Measurements from ENCODE around the gene FOXD3.

FOXD3 gene

GRCh38 chr1:63322114-63322943 lies at the start of gene FOXD3:
Gene FOXD3, plus strand, starts transcription at chr1:63322567. Its CDS starts 492 bp downstream, at chr1:63323059.
- DNase-seq (ENCODE audit: low read depth in 1 of 2, low spot score in 1 of 2) = no peak

DNA sequence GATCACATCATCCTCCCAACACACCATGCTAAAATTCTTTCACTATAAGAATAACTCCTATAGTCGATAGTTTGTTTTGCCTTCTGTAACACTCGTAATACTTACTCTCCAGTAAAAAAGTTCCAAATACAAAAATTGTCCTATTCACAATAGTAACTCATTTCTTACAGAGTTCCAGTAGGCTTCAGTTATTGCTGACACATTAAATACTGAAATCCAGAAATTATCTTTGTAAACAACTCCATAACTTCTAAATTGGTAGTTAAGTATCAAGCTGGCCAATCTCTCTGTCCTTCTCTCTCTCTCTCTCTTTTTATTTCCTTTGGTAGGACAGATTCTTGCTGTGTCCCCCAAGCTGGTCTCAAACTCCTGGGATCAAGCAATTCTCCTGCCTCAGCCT lies 49.6 kb upstream of the FOXD3 start:
- DNase-seq (ENCODE audit: low read depth in 1 of 2, low spot score in 1 of 2) = no peak

GRCh38 chr1:63274371-63274770 lies 48.0 kb upstream of the FOXD3 start:
- no peak for DNase-seq (ENCODE audit: low read depth in 1 of 2, low spot score in 1 of 2)

DNA sequence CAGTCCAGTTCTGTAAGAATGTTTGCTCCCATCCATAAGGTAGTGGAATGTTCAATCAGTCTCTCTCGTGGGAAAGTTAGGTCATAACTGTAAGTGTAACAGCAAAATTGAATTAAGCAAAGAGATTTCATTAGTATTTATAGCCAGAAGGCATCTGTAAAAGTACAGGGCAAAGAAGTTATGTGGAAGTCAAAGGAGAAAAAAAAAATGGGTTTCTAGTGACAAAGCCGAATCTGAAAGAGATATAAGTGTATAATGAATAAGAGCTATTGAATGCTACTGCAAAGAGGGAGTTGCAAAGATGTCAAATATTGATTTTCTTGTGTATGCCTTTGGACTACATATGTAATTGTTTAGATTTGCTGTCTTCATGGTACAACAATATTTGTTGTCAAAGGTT lies 47.4 kb upstream of the FOXD3 start:
- no peak for DNase-seq (ENCODE audit: low read depth in 1 of 2, low spot score in 1 of 2)

GRCh38 chr1:63276624-63277023 lies 45.7 kb upstream of the FOXD3 start:
- DNase-seq (ENCODE audit: low read depth in 1 of 2, low spot score in 1 of 2) = no peak

GRCh38 chr1:63277195-63278192 lies 44.9 kb upstream of the FOXD3 start:
- no peak for DNase-seq (ENCODE audit: low read depth in 1 of 2, low spot score in 1 of 2)

DNA sequence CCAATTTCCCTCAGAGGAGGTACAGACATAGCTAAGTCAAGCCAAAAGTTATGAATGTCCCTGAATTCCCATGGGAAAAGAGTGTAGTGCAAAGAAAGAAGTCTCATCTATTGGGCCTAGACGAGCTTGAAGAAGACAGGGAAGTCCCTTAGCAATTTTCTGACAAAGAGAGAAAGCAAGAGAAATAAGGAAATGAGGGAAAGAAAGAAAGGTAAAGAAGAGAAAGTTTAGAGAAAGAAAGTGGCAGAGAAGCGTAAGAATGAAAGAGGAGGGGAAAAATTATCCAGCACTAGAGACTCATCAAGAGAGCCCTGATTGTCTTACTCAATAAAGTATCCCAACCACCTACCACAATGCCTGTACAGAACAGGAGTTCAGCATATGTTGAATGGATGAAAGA lies 40.6 kb upstream of the FOXD3 start:
- no peak for DNase-seq (ENCODE audit: low read depth in 1 of 2, low spot score in 1 of 2)

GRCh38 chr1:63289135-63289534 lies 33.2 kb upstream of the FOXD3 start:
- no peak for DNase-seq (ENCODE audit: low read depth in 1 of 2, low spot score in 1 of 2)

DNA sequence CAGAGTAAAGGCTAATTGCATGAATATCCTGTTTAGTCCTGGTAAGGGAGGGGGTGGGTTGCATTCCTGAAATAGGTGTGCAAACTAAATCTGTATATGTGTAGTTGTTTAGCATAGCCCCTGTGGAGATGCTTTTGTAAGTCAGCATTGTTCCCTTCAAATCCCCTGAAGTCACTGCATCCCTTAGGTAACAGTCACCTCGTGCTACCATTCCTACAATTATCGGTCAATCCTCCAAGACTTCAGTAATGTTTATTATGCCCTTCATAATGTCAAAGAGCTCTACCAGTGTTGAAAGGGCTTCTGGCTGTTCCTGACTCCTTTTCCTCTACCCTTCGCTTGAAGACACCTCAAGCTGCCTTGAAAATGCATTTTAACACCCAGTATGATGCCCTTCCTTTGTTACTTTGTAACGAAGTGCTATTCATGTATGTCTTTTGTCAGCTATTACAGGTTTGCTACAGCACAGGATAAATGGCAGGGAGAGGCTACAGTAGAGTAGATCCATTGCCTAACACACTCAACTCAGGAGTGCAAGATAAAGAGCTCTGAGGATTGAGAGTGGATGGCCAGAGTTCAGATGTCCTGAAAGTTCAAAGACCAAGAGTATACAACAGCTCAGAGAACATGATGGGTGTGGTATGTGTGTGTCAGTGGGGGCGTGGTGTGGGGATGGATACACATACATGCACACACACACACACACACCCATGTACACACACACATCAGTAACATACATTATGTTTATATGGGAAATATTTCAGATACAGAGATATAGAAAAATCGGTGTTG lies 27.4 kb upstream of the FOXD3 start:
- DNase-seq (ENCODE audit: low read depth in 1 of 2, low spot score in 1 of 2) = no peak

GRCh38 chr1:63304410-63304809 lies 18.0 kb upstream of the FOXD3 start:
- no peak for DNase-seq (ENCODE audit: low read depth in 1 of 2, low spot score in 1 of 2)

- no peak for DNase-seq (ENCODE audit: low read depth in 1 of 2, low spot score in 1 of 2)
These were observed 17.3 kb upstream of the FOXD3 start for GRCh38 chr1:63305043-63305442.

DNA sequence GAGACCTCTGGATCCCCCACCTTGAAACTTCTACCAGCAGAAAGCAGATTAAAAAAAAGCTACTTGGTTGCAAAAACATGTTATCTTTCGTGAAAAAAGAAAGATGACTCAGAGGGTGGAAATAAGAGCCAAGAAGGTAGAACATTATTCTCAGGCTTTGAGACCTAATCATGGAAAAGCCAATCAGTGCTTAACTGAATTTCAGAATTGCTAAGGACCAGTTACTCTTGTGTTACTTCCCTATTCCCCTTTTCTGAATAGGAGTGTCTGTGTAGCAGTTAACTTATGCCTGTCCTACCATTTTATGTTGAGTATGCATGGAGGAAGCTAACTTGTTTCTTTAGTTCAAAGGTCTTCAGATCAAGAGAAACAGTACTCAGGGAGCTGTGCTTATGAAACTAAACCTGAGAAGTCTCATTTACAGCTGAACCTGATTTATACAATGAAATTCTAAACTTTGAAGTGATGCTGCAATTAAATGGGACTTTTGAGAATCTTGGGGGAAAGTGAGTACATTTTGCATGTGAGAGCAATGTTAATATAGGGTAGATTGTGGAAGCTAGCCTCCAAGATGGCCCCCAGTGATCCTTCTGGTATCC lies 15.1 kb upstream of the FOXD3 start:
- DNase-seq (ENCODE audit: low read depth in 1 of 2, low spot score in 1 of 2) = no peak

DNA sequence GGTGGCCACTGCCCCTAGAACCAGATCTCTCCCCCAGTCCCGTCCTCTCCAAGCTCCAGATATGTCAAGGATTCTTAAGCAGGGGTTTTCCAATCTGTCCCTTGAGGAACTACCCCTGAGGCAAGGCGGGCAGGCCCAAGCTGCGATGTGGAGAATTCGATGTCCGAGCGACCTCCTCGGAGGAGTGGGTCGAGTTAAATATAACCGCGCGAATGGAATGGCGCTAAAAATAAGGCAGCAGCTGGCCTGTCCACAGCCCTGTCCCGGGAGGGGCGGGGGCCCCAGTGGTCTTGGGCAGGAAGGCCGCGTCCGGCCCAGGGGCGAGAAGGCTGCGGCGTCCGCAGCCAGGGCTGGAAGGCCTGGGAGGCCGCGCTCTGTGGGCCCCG lies 5.8 kb upstream of the FOXD3 start:
- DNase-seq (ENCODE audit: low read depth in 1 of 2, low spot score in 1 of 2) = no peak

DNA sequence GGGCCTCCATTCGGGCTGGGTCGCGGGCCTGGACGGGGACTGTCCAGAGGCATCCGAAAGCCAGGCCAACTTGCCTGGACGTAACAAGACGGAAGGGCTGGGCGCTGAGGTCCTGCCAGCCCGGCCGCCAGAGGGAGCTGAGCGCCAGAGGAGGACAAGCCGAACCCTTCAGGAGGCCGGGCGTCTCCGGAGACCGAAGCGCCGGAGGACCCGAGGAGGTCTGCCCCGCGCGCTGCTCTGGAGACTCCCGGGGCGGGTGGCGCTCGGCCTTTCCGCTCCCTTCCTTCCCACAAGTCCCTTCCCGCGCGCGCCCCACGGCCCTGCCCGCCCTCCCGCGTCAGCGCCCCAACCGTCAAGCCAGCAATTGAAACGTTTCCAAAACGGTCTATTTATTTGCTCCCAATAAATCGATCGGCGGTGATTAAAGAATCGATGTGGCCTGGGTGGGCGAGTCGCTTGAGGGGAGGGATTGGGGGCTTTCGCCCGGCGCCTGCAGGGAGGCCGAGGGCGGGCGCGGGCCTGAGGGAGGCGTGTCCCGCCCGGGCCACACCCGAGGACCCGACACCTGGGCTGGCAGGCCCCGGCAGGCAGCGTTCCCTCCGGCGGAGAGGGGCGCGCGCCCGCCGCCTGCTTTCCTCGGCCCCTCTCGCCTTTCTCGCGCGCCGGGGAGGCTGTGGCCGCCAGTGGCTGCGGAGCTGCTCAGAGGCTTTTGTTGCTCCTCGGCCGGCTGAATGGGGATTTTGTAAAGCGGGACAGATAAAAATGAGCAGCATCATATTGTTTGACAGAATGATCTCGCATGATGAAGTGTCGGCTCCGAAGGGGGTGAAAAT lies 5.2 kb upstream of the FOXD3 start:
- peak in 1 of 2 donors; percentile 38 for DNase-seq (ENCODE audit: low read depth in 1 of 2, low spot score in 1 of 2)

GRCh38 chr1:63317817-63318152 lies 4.6 kb upstream of the FOXD3 start:
- no peak for DNase-seq (ENCODE audit: low read depth in 1 of 2, low spot score in 1 of 2)

GRCh38 chr1:63318201-63318979 lies 4.0 kb upstream of the FOXD3 start:
- DNase-seq (ENCODE audit: low read depth in 1 of 2, low spot score in 1 of 2) = no peak

GRCh38 chr1:63319046-63320021 lies 3.0 kb upstream of the FOXD3 start:
- no peak for DNase-seq (ENCODE audit: low read depth in 1 of 2, low spot score in 1 of 2)
